Spleen (tissue), 7 donors: ENCODE results near the gene SPTBN1.

Experiments used
- CTCF ChIP-seq, 11 experiments: fragments of 200-600 bp in 7 of 11; fragments of 450-650 bp in 4 of 11; sonication (generic) in 4 of 11; IDR thresholded peaks in 8 of 11; conservative IDR thresholded peaks in 3 of 11; 1 replicate in 7 of 11; 2 replicates in 4 of 11; pipeline versions ENCODE4 v1.4.0 to v1.8.0; 2016 to 2021; ENCODE audit warnings: antibody characterized with exemption in 11 of 11, inconsistent platforms in 4 of 11, mild to moderate bottlenecking in 1 of 11
- POLR2A ChIP-seq, 3 donors: fragments of 450-650 bp; IDR thresholded peaks; one replicate each; pipeline ENCODE4 v1.5.1; 2017; ENCODE audit warnings: antibody characterized with exemption in 3 of 3, mild to moderate bottlenecking in 1 of 3
- donor health status: DM: no; HTN: no; CAD: no; lungs with moderate emphysema.
- donor health status: DM: no; HTN: no; CAD: no.
- donor health status: DM: no; HTN: no; CAD: no.

GRCh38 chr2:54656863-54657262 lies 200.7 kb downstream of the SPTBN1 start:
- no peak for TF ChIP-seq CTCF (IDR thresholded peaks at IDR 0.05 in 8 of 11, conservative IDR thresholded peaks at IDR 0.05 in 3 of 11)
- TF ChIP-seq POLR2A (IDR thresholded peaks at IDR 0.05): no peak
